Ramos (cell line): ENCODE data around the gene RBM39.
"Not testable (repeated sequence)": the region's sequence is repeated elsewhere in the genome, so short reads cannot be mapped to it uniquely, and the experiment has no call there.

Experiments used
- in situ Hi-C: fragments of 300-500 bp; cut with MboI; formaldehyde crosslinking; loops from one replicate; pipeline ENCODE4 v1.14.3; 2022; ENCODE audit warnings: low sequenced_read_pairs; ENCODE audit not compliant: unreplicated experiment

The RBM39 gene

DNA sequence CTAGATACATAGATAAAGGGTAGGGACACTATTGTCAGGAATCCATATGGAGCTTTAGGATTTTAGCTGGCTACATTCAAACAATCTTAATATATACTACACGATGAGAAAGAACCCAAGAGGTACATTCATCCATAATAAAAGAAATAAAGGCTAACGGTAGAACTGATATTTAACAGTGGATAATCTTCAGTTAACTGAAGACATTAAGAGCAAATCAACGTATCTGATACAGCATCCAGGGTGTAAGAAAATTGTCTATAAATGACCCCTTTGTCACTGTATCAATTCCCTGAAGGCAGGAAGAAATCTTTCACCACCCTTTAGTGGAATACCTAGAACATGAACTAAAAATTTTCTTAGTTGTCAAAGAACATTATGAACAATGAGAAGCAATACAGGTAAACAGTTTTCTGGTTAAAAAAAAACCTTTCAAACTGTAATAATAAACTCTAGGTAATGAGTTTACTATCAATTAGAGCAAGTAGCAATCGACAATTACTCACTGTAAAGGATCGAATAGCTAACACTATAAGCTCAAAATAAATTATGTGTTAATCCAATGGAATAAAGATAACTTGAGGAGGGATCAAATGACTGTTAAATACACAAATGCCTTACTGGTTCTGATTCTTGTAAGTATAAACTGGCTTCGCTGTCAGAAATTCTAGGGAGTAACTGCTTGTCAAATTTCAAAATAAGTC, 31.0 kb downstream of the RBM39 start:
- in situ Hi-C loops: no loop called here

DNA sequence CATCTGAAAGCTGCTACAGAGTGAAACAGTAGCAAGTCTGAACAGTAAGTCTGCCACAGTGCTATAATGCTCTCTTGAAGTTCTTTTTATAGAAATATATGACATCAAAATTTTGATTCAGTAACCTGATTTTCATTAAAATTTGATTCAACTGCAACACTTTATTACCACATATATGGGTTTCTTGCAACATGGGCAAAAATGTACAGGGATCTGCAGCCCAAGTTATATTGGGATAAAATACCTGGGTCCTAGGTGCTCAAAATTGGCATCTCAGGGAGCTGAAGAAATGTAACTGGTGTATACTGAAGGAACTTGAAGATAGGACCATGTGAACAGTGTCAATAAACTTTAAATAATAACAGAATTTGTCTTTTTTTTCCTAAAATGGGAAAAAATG, 32.0 kb downstream of the RBM39 start:
- in situ Hi-C loops: no loop called here

DNA sequence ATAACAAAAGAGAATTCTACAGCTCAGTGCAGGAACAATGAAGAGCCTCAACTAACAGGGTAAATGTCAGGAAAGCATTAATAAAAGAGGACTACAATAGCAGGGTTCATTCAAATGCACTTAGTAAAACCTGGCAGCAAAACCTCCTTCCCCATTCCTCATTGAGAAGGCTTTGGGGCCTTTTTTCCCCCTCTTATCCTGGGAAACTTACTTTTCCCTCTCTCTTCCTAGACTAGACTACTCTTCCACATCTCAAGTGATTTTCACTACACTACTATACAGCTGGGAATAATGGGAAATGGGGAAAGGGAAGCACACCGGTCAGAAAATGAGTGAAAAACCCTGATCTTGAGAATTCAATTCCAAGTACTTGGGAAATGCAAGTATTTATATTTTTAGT, 32.8 kb downstream of the RBM39 start:
- in situ Hi-C loops: no loop called here

DNA sequence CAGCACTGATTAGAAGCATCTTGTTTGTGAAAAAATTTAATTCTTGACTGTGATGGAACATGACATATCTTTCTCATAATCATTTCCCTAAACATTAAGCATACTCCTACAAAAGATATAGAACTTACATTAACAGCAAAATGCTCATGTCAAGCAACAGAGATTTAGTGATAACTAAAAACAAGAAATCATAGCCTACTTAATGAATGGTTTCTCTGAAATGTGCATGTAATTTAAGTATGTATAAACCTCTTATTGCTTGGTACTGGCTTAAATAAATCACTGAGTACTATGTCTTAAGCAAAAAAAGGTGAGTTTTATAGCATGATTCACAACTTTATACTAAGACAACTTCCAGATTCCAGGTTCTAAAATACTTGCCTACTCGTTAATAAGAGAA, 33.6 kb downstream of the RBM39 start:
- in situ Hi-C loops: no loop called here

DNA sequence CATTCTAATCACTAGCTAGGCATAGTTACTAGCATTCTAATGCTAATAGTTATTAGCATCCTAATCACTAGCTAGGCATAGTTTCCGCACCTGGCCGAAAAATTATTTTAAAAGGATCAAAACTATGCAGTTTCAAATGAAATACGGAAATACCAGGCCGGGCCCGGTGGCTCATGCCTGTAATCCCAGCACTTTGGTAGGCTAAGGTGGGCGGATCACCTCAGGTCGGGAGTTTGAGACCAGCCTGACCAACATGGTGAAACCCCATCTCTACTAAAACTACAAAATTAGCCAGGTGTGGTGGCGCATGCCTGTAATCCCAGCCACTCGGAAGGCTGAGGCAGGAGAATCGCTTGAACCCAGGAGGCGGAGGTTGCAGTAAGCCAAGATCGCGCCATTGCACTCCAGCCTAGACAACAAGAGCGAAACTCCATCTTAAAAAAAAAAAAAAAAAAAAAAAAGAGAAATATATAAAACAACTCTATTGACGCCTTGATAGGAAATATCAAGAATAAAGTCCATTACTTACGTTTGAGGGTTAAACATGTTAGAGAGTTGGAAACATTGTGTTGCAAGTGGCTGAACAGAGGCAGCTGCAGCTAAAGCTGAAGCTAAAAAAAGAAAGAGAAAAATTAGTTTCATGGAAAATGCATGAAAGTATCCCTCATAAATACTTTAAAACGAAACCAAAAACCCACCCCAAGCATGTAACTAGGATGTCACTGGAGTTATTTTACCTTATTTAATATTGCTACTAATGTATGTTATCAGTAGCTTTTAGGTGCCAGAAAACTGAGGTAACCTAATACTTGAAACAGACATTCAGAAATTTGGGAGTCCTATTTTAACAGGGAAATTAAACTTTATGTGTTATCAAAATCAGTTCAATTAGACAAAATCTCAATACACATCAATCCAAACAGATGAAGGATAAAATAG, 35.2 kb downstream of the RBM39 start:
- in situ Hi-C loops: not testable (repeated sequence)

DNA sequence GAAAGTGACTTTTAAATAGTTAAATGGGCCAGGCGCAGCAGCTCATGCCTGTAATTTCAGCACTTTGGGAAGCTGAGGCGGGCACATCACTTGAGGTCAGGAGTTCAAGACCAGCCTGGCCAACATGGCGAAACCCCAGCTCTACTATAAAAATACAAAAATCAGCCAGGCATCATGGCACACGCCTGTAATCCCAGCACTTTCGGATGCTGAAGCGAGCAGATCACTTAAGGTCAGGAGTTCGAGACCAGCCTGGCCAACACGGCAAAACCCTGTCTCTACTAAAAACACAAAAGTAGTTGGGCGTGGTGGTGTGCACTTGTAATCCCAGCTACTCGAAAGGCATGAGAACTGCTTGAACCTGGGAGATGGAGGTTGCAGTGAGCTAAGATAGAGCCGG, 36.2 kb downstream of the RBM39 start:
- in situ Hi-C loops: not testable (repeated sequence)

DNA sequence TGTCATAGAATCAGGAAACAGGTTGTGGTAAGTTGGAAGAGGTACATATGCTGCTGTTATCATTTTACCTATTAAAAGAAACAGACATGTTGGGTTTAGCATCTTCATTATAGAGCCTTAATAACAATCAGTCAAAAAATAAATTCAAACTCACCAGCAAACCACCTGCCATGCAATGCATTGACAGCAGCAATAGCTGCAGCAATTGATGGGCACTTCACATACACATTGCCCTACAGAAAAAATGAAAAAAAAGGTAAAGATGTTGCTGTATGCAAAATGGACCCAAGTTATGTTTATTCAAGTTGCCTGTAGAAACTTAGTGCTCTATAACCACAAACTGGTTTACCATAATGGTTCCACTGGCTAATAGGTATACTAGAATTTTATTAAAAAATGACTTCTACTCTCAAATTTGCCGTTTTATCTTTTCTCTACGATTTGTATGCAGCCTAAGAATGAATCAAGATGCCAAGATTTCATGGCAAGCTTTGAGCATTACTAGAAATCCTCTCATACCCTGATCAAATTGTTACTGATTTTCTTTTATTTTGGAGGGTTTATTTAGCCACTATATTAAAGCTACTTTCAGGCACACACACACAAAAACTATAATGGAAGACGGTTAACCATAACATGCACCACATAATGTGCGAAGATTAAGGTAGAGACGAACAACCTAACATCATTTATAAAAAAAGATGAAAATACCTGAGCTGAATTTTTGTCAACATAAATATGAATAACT, 37.4 kb downstream of the RBM39 start:
- in situ Hi-C loops: no loop called here

DNA sequence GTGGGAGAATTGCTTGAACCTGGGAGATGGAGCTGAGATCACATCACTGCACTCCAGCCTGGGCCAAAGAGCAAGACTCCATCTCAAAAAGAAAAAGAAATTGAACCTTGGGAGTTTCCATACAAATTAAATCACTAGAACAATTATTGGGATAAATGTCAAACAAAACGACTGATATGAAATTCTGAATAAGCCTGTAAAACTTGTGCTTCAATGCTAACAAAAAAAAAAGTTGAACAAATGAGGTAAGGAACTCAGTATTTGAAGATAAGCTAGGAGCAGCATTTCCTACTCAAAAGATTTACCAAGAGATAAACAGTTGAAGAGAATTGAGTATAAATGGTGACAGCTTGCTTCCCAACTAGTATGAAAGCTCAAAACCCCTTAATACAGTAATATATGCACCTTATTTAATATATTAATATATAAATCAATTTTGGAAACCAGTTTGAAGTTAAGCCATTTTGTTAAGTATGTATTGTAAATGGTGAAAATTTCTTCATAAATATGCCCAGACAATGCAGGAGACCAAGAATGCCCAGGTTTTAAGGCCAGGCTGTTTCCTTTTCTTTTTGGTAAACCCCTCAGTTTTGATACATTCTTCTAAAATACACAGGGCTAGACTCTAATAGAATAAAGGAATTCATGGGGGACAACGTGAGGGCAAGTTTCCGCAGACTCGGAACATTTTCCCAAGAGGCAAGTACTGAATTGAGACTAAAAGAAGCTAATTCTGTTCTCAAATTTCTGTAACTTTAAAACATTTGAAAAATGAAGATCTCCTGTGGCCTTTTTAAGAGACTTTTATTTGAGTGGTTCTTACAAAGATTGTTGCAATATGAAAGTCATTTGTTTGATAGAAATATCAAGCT, 39.0 kb downstream of the RBM39 start:
- in situ Hi-C loops: no loop called here

DNA sequence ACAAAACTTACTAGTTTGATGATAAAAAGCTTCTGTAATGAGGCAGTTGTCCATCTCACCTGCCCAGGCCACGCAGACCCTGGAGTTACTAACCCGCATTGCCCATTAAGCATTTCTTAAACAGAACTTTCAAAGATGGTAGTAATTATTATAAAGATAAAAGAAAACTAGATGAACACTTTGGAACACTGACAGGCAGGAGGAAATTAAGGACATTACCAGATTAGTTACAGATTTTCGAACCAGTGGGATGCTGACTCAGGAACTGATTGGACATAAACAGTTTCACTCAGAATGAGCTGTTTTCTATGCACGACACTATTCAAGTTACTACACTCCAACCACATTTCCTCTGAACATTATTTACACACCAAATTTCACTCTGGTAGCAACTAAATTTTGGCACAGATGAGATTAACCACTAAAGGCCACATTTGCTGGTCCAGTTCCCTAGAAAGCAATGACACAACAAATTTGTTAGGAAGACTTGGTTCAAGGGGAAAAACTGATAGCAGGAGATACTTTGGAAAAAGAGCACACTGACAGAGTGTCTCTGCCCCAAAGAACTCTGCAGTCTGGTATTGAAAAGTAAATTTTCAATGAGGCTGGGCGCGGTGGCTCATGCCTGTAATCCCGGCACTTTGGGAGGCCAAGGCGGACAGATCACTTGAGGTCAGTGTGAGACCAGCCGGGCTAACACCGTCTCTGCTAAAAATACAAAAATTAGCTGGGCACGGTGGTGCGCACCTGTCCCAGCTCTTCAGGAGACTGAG, 39.8 kb downstream of the RBM39 start:
- in situ Hi-C loops: no loop called here

DNA sequence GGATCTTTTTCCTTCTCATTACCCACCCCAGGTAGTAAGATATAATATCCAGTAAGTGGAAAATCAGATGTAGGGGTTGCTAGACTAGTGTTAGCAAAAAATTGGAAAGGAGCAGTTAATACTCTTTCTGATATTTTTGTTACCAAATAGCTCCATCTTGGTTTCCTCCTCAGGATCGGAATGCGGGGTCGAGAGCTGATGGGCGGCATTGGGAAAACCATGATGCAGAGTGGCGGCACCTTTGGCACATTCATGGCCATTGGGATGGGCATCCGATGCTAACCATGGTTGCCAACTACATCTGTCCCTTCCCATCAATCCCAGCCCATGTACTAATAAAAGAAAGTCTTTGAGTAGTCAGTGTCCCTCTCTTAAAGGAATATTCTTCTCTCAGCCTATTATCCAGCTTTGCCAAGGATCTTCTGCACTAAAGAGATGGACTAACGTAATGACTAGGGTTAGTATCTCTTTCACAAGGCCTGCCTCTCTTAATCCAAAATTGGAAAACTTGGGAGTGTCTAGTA, 41.4 kb downstream of the RBM39 start:
- in situ Hi-C loops: no loop called here

DNA sequence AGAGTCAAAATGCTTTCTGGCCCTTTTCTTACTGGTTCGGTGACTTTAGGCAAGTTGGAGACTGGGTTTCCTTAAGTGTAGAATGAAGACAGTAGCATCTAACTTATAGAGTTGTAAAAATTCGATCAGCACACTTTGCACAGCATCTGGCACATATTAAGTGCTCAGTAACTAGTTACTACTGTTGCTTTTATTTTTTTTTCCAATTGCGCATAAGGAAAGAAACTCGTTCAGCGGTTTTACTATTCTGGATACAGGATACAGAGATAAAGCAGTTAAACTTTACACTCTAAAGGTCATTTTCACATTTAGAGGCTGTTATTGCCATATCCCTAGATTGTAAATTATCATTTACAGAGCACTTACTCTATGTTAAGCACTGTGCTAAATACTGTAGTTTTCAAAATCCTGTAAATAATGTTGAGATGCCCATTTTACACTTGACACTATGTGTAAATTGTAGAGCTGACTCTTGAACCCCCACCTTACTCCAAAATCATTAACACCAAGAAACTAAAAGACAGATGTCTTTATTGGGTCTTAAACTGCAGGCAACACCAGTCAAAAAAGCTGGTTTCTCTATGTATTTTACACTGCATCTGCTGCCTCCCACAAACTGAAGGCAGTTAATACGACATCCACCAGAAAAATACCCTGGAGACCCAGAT, 42.0 kb downstream of the RBM39 start:
- in situ Hi-C loops: no loop called here

DNA sequence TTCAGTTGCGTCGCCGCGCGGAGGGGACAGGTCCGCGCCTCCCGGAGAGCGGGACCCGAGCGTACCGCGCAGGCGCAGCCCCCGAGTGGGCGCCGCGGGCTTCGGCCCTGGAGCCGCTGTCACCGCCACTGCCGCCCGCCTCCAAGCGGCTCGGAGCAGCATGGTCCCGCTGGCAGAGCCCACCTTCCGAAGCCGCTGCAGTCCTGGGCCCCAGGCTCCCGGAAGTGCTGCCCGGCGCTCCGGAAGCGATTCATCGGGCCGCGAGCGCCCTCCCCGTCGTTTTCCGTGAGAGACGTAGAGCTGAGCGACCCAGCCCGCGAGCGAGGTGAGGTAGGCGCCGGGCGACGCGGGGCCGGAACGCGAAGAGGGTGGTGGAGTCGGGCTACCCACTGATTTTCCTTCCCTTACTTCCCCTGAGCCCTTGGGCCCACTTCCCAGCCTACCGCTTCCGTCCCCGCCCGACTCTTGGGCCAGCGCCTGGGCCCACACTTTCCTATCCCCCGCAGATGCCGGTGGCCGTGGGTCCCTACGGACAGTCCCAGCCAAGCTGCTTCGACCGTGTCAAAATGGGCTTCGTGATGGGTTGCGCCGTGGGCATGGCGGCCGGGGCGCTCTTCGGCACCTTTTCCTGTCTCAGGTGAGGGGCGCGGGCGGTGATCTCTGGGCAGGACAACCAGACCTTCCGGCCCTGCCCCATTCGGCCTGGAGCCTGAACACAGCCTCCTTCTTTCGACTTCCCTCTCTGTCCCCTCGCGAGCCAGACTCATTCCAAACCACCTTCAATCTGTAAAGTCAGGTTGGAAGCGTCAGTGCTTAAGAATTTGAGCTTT, 42.7 kb downstream of the RBM39 start, which contains the start of the genes NFS1 and ROMO1:
Gene NFS1, minus strand, starts transcription at position 226 of the 830 bp plus-strand sequence. Its CDS starts 64 bp downstream, at position 162.
Gene ROMO1, plus strand, starts transcription at position 279 of the 830 bp plus-strand sequence. Its CDS starts 228 bp downstream, at position 507.
- in situ Hi-C loops: no loop called here

DNA sequence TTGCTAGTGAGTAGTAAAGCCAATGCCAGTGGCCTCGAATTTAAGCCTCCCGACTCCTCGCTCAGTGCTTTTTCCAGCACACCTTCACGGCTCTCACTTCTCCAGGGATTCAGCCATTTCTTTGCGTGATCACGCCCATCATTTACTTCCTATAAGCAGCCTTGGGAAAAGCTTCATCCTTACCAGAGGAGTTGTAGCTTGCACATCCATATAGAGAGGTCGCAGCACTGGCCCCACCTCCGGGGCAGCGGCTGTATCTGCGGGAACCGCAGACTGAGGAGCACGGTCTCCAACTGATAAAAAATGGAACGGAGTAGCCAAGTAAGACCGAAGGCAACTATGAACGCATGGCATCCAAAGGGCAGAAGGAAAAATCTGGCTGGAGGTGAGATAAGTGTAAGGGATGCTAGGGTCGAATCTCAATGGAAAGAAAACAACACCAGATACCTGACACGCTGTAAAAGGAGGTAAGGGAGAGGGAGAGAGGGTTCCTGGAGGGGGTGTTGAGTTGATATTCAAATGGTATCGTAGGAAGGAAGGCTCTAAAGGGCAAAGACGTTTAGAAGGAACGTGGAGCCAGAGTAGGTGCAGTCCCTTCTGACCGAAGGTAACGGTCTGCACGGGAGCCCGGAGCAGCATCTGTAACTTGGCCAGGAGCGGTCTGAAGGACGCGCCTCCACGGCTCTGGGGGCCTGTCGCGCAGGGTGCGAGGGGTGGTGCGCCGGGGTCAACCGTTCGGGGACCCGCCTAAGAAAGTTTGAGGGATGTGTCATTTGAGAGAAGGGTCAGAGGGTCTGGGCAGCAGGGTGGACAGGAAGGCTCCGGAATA, 43.5 kb downstream of the RBM39 start:
- in situ Hi-C loops: no loop called here

DNA sequence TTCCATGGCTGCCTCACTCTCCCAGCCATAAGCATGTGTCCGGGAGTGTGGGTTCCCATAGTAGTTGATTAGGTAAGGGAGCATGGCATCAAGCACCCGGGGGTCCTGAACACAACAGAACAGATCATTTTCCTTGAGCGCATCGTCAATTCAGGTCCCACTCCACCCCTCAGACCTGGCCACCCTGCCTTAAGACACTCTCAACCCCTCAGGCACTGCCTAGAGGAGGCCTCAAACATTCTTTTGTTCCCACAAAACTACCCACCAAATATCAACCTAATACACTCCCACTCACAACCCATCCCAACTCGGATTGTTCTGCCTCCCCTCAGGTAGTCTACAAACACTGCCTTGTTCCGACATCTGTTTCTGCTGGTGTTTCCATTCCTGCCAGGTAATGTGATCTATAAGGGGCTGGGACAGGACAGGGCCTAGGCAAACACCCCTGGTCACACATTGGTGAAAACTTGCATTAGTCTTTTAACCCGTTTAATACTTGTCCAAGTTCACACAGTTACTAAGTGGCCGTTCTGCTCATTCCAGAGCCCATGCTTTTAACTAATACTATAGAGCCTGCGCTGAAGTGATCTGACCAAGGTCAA, 44.3 kb downstream of the RBM39 start:
- in situ Hi-C loops: no loop called here

DNA sequence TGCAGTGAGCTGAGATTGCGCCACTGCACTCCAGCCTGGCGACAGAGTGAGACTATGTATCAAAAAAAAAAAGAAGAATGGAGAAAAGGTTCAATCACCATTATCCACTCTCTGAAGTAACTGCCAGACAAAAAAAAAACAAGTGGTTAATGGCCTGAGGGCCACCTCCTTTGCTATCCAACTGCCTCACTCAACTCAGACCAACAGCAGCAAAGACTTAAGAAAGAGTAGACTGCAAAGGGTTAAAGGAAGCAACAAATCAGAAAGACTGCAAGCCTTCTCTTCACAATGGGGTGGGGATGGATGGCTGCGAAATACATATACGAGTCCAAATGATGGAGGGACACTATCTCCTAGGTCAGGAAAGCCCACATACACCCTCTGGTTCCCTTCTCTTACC, 46.1 kb downstream of the RBM39 start:
- in situ Hi-C loops: no loop called here

DNA sequence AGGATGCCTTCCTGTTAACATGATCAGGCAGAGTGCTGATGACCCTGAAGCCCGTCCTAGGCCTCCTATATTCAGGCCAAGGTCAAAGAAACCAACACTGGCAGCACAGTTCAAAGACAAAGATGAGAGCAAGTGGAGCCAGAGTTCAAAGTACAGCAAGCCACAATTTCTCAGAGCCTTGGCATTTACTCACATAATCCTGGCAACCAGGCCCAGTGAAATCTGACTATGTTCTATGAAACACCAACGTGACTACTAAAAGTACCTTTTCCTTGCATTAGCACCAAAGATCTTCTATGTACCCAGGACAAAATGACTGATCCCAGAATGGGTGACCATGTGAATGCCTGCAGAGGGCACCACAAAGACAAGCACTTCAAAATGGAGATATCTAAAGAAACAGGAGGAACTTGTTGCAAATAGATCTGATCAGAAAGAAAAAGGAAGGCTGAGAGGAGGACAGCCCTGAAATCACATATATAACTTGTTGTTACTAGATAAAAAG, 46.8 kb downstream of the RBM39 start:
- in situ Hi-C loops: no loop called here
